NCI-H82 treated with DMSO at 0.1 percent for 48 hours (cell line): Measurements from ENCODE around the gene TMEM143.
A peak's percentile ranks its signal among the peaks of the same experiment; 100 is the strongest.
"Not testable (repeated sequence)": the region's sequence is repeated elsewhere in the genome, so short reads cannot be mapped to it uniquely, and the experiment has no call there.

Experiments
- DNase-seq: peaks from one replicate; lab custom pipeline; 2025; ENCODE audit not compliant: unreplicated experiment; lab: John Stamatoyannopoulos, UW

Gene TMEM143

GRCh38 chr19:48363810-48364597 is at the start of gene TMEM143, which contains the start of gene SYNGR4:
Gene TMEM143, minus strand, starts transcription at chr19:48363940. Its CDS starts 20 bp downstream, at chr19:48363920.
Gene SYNGR4, plus strand, starts transcription at chr19:48364367. Its CDS starts 1,476 bp downstream, at chr19:48365843.
- peak; percentile 98 for DNase-seq

- no peak for DNase-seq
Measured at GRCh38 chr19:48405850-48406249, 42.1 kb upstream of the TMEM143 start.

GRCh38 chr19:48405010-48405659 is 41.4 kb upstream of the TMEM143 start:
- DNase-seq, result no peak

- DNase-seq, result peak; percentile 46
Measured at GRCh38 chr19:48403606-48404005, 39.9 kb upstream of the TMEM143 start.

GRCh38 chr19:48401287-48401686 is 37.5 kb upstream of the TMEM143 start:
- no peak for DNase-seq

- no peak for DNase-seq
Measured at GRCh38 chr19:48400018-48400742, 36.4 kb upstream of the TMEM143 start.

- peak; percentile 90 for DNase-seq
Measured at GRCh38 chr19:48398375-48399235, 34.9 kb upstream of the TMEM143 start.

- no peak for DNase-seq
Measured at GRCh38 chr19:48398102-48398374, 34.3 kb upstream of the TMEM143 start.

GRCh38 chr19:48397263-48398101 is 33.7 kb upstream of the TMEM143 start:
- no peak for DNase-seq

GRCh38 chr19:48396824-48397176 is 33.1 kb upstream of the TMEM143 start:
- DNase-seq, result no peak

- DNase-seq, result no peak
Measured at GRCh38 chr19:48396016-48396823, 32.5 kb upstream of the TMEM143 start.

- DNase-seq, result no peak
Measured at GRCh38 chr19:48395499-48395898, 31.8 kb upstream of the TMEM143 start.

- no peak for DNase-seq
Measured at GRCh38 chr19:48395170-48395455, 31.4 kb upstream of the TMEM143 start.

- no peak for DNase-seq
Measured at GRCh38 chr19:48394331-48395169, 30.8 kb upstream of the TMEM143 start.

- peak; percentile 80 for DNase-seq
Measured at GRCh38 chr19:48393559-48394330, 30.0 kb upstream of the TMEM143 start, which contains the start of gene GRIN2D. Gene GRIN2D, plus strand, starts transcription at chr19:48393668. Its CDS starts 4,725 bp downstream, at chr19:48398393.

GRCh38 chr19:48392860-48393558 is 29.3 kb upstream of the TMEM143 start:
- no peak for DNase-seq

GRCh38 chr19:48392006-48392344 is 28.2 kb upstream of the TMEM143 start:
- DNase-seq, result not testable (repeated sequence)
